Osteoblast (primary cell): ENCODE measurements around the gene SYCP2. TPM values are rescaled to one million over a fixed set of nuclear protein-coding genes. Genes with fewer than 3 reads are reported as not detected.

Source experiments
- DNase-seq: peaks from one replicate; pipeline ENCODE4 v3.0.0; 2011; ENCODE audit warnings: low spot score, mixed read lengths; ENCODE audit not compliant: insufficient read length; ENCODE audit errors: missing footprints
- H2AFZ ChIP-seq: 2 replicates; pipeline ENCODE4 v1.6.0; 2011; ENCODE audit warnings: mild to moderate bottlenecking, low read length
- H3K27ac ChIP-seq: 2 replicates; pipeline ENCODE4 v1.5.1; 2011; ENCODE audit warnings: mild to moderate bottlenecking, low read depth, low read length, moderate library complexity
- H3K27me3 ChIP-seq: 2 replicates; pipeline ENCODE4 v1.6.0; 2012; ENCODE audit warnings: mild to moderate bottlenecking, control low read depth, inconsistent platforms, low read length, moderate library complexity; ENCODE audit not compliant: insufficient read depth
- H3K36me3 ChIP-seq: 2 replicates; pipeline ENCODE4 v1.5.1; 2011; ENCODE audit warnings: mild to moderate bottlenecking, low read length, control low read depth, moderate library complexity; ENCODE audit not compliant: insufficient read depth
- H3K4me1 ChIP-seq: 2 replicates; pipeline ENCODE4 v1.5.1; 2011; ENCODE audit warnings: mild to moderate bottlenecking, low read length, control low read depth, moderate library complexity; ENCODE audit not compliant: insufficient read depth
- H3K4me2 ChIP-seq: 2 replicates; pipeline ENCODE4 v1.6.0; 2011; ENCODE audit warnings: mild to moderate bottlenecking, low read length; ENCODE audit not compliant: insufficient read depth
- H3K4me3 ChIP-seq: fragments of 200-600 bp; sonication (generic); 3 replicates; pipeline ENCODE4 v1.5.1; 2012; ENCODE audit warnings: mild to moderate bottlenecking, low read length, inconsistent platforms; ENCODE audit not compliant: insufficient read depth
- H3K79me2 ChIP-seq: 2 replicates; pipeline ENCODE4 v1.6.0; 2012; ENCODE audit warnings: mild to moderate bottlenecking, low read length, control low read depth, inconsistent platforms; ENCODE audit not compliant: insufficient read depth
- H3K9me3 ChIP-seq: 2 replicates; pipeline ENCODE4 v1.5.1; 2011; ENCODE audit warnings: low read depth, low read length, control low read depth
- H4K20me1 ChIP-seq: 2 replicates; pipeline ENCODE4 v1.6.0; 2012; ENCODE audit warnings: mild to moderate bottlenecking, low read length, control low read depth; ENCODE audit not compliant: insufficient read depth
- CTCF ChIP-seq: IDR thresholded peaks from 2 replicates; pipeline ENCODE4 v1.5.1; 2011; ENCODE audit warnings: mild to moderate bottlenecking, low read depth, low read length, moderate library complexity; ENCODE audit errors: extremely low read depth
- total RNA-seq: library from RNA; depleted of rRNA; stranded (reverse); fragments of >200 nt; gene quantifications from 2 replicates; pipeline ENCODE4 v1.2.3, GENCODE V29; 2012

The SYCP2 gene
- total RNA-seq, 1 donor: 1.4 TPM

GRCh38 chr20:59938221-59938620 is 4.8 kb upstream of the SYCP2 start:
- Histone ChIP-seq H4K20me1 (no peaks in the 10 kb centered on the region), H3K4me2 (peak overlapping the region; percentile 65), H3K9me3 (no peaks in the 10 kb centered on the region), H3K4me3 (no peak overlapping the region), H3K27ac (no peak overlapping the region), H3K79me2 (peaks cover 18% of the 10 kb centered on the region), H2AFZ (no peak overlapping the region), H3K27me3 (no peaks in the 10 kb centered on the region), H3K36me3 (peaks cover 11% of the 10 kb centered on the region), H3K4me1 (no peaks in the 10 kb centered on the region)
- peak; percentile 93 for DNase-seq
- no peak for TF ChIP-seq CTCF

- H4K20me1 ChIP-seq: no peaks in the 10 kb centered on the region
- no peak for DNase-seq
- peaks cover 18% of the 10 kb centered on the region for H3K79me2 ChIP-seq
- H3K9me3 ChIP-seq: no peaks in the 10 kb centered on the region
- no peak overlapping the region for H3K4me3 ChIP-seq
- no peak for TF ChIP-seq CTCF
- no peak overlapping the region for H2AFZ ChIP-seq
- H3K4me2 ChIP-seq: no peak overlapping the region
- H3K27me3 ChIP-seq: no peaks in the 10 kb centered on the region
- H3K36me3 ChIP-seq: no peaks in the 10 kb centered on the region
- no peak overlapping the region for H3K27ac ChIP-seq
- H3K4me1 ChIP-seq: no peaks in the 10 kb centered on the region
Measured at GRCh38 chr20:59937150-59937549, 3.7 kb upstream of the SYCP2 start.

GRCh38 chr20:59936409-59936808 is 3.0 kb upstream of the SYCP2 start:
- Histone ChIP-seq H3K4me2 (no peak overlapping the region), H2AFZ (no peak overlapping the region), H3K4me3 (no peak overlapping the region), H4K20me1 (no peaks in the 10 kb centered on the region), H3K79me2 (peaks cover 13% of the 10 kb centered on the region), H3K27me3 (no peaks in the 10 kb centered on the region), H3K27ac (no peak overlapping the region), H3K9me3 (no peaks in the 10 kb centered on the region), H3K36me3 (no peaks in the 10 kb centered on the region), H3K4me1 (no peaks in the 10 kb centered on the region)
- no peak for DNase-seq
- no peak for TF ChIP-seq CTCF

GRCh38 chr20:59935457-59936185 is 2.2 kb upstream of the SYCP2 start:
- Histone ChIP-seq H3K9me3 (no peaks in the 10 kb centered on the region), H3K4me1 (no peaks in the 10 kb centered on the region), H2AFZ (no peak overlapping the region), H3K27me3 (no peaks in the 10 kb centered on the region), H4K20me1 (no peaks in the 10 kb centered on the region), H3K79me2 (peaks cover 13% of the 10 kb centered on the region), H3K4me2 (no peak overlapping the region), H3K27ac (no peak overlapping the region), H3K36me3 (no peaks in the 10 kb centered on the region), H3K4me3 (no peak overlapping the region)
- DNase-seq: no peak
- TF ChIP-seq CTCF: no peak
